ENCODE measurements around the gene FGF14. TPM values are rescaled to one million over a fixed set of nuclear protein-coding genes. Genes with fewer than 3 reads are reported as not detected.
A peak's percentile ranks its signal among the peaks of the same experiment; 100 is the strongest.

Gene FGF14
- total RNA-seq (2014; rRNA removed; shearing (Covaris generic)) = not detected in 2 replicates

DNA sequence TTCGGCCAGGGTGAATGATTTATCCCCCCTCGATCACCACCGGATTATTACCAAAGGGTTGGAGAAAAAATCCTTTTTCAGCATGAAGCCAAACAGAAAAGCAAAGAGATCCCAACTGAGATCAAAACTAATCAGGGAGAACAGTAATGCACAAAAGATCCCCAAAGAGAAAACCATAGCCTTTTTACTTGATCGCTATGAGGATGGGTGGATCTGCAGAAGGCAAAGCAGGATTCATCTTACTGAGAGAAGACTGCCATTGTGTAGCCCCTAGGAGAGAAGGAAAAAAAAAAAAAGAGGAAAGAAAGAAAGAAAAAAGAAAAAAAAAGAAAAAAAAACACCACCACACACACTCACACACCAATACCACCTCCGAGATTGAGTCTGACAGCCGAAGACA, at the start of gene FGF14:
FGF14 (minus strand) TSS at position 283 of the 400 bp plus-strand sequence.
- no peak for DNase-seq (ENCODE audit: low read depth)

DNA sequence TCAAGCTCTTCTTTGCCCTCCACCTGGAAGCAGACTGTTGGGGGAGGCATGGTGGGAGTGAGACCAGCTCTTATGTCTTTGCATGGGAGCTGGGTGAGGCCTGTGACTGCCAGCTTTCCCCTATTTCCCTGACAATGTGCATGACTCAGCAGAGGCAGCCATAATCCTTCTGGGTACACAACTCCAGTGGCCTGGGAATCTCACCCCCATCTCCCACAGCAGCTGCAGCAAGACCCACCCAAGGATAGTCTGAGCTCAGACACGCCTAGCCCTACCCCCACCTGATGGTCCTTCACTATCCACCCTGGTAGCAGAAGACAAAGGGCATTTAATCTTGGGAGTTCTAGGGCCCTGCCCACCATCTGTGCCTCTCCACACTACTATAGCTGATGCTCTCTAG, 41.4 kb upstream of the FGF14 start:
- DNase-seq (ENCODE audit: low read depth) = no peak

DNA sequence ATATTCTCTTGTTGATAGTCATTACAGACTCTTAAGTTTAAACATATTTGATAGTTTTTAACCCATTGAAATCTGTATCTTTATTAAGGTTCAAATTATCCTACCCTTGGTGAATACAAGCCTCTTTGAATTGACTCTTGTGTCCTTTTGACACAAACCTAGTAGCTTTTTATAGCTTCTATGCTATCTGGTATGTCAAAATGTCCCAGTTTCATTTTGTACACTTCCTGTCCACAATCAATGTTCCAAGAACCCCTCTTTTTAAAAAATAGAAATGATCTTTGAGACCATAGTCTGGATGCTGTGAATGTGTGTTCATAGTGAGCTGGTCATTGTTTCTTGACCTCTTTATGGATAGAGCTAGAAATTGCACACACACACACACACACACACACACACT, 39.2 kb upstream of the FGF14 start:
- DNase-seq (ENCODE audit: low read depth) = no peak

DNA sequence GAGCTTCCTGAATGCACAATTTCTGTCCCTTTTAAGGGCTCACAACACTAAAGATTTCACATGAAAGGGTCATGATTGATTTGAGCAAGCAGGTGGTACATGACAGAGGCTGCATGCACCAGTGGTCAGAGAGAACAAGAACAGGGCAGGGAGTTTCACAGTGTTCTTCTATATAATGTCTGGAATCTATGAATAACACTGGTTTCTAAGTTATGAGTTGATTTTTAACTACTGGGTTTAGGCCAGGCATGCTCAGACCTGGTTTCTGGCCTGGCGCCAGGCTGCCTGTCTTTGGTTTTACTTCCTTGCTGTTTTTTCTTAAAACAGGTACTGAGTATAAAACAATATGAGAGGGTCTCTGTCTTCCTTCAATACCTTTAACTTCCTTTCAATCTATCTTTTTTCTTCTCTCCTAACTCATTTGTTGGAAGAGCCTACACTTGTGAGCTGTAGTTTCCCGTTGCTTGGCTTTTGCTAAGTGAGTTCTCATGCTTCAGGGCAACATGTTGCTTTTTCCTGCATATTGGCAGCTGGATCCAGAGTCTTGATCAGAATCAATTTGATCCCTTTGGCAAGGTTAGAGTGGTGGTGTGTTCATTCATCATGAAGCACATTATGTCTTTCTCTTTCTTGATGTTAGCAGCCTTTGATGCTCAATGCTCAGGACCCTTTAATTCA, 38.5 kb upstream of the FGF14 start:
- no peak for DNase-seq (ENCODE audit: low read depth)

DNA sequence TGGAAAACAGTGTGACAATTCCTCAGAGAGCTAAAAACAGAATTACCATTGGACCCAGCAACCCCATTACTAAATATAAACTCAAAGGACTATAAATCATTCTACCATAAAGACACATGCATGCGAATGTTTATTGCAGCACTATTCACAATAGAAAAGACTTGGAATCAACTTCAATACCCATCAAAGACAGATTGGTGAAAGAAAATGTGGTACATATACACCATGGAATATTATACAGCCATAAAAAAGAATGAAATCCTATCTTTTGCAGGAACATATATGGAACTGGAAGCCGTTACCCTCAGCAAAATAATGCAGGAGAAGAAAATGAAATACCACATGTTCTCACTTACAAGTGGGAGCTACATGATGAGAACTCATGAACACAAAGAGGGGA, 20.8 kb upstream of the FGF14 start:
- DNase-seq (ENCODE audit: low read depth) = no peak

DNA sequence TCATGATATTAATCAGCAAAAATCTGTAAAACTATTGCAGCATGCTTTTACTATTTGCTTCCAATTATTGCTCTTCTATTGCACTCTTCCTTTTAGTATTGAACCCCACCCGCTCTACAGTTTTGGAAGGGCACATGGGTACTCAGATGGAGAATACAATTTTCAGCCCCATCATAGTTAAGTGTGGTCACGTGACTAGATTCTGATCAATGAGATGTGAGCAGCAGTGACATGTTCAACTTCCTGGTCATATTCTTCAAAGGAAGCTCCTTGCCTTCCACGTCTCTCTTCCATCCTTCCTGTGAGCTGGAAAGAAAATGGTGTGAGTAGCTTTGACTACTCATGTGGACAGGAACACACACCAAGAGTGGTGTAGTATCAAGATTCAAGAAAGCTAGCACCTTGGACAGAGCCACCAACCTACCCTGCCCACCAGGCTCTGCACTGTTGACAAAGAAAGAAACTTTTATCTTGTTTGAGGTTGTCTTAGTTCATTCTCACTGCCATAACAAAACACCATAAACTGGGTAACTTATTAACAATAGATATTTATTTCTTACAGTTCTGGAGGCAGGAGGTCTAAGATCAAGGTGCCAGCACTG, 3.8 kb upstream of the FGF14 start:
- no peak for DNase-seq (ENCODE audit: low read depth)

DNA sequence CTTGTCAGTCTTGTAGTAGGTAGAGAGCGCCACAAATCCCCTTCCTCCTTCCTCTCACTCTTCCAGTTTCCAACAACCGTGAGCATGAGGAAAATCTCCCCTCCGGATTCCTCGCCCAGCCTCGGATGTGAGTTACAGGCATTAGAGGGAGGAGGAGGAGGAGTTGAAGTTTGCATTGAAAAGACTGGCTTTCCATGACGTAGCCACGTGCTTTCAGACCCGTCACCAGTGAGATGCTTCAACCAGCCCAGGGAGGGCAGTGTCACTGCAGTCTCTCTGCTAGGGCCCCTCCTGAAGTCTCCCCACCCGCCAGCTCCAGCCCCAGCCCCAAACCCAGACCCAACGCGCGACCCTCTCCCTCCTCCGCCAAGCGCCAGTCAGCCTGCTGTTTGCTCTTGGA, 442 bp upstream of the FGF14 start:
- peak; percentile 6 for DNase-seq (ENCODE audit: low read depth)

DNA sequence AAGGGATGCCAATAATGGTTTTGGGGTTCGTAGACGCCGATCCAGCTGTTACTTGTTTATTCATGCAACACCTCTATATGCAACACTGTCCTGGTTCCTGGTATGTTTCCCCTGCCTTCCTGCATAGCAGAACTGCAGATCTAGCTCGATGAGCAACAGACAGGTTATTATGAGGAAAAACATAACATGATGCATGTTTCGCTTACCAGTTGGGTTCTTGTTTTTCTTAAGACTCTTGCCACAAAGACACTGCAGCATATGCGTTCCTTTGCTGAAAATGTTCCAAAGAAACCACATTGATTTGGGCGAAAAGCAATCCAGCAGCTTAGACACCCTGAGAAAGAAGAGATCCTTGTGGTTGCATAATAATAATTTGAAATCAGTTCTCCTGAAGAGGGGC, 583 bp downstream of the FGF14 start:
- DNase-seq (ENCODE audit: low read depth) = peak; percentile 3

DNA sequence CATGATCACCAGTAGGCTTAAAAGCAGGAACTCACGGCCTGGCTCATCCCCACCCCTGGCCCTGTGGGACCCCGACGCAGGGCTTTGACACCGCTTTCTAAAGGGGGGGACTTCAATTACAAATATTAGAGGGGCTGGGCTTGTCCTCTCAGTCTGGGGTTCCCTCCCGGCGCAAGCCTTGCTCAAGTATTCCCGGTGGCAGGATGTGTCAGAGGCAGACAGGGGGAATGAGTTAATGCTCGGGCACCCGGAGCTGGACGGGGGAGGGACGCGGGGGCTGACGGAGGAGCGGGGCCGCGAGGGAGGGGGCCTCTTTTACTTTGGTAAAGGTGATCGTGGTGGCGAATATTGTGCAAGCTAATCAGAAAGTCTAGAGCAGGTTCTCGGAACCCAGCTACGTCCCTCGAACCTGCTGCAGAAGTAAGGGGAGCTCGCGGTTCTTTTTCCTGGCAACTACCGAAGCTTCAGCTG, 1.1 kb downstream of the FGF14 start:
- no peak for DNase-seq (ENCODE audit: low read depth)

DNA sequence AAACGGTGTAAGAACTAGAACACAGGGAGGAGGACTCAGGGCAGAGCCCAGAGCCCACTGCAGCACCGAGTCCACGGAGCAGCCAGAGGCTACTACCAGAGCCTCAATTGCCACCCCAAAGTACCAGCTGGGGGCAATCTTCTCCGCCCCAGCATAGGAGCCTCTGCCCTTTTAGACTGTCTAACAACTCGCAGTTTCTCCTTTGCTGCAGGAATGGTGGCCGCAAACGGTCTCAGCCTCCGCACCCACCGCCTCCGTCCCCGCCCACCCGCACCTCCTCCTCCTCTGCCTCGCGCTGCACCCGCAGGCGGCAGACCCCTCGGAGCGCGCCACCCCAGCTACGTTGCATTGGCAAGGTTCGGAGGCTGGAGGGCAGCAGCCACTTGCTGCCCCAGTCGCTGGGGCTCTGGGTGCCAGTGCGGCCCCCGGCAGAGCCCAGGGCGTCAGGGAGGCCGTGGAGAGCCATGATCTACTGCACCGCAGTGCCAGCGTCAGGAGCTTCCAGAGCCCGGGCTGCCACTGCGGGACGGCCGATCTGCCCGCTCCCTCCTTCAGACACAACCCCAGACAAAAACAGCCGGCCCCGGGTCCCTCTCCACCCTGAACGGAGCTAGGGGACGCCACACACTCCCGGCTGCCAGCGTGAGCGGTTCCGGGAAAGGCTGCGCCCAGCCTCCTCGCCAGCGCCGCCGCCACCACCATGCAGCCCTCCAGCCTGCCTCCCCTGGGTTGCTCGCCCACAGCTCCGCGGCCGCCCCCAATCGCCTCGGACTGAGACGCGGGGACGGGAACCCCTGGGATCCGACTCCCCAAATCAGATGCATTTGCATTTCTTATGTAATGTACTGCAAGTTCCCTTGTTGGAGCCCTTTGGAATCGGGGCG, 1.8 kb downstream of the FGF14 start:
- DNase-seq (ENCODE audit: low read depth) = no peak

DNA sequence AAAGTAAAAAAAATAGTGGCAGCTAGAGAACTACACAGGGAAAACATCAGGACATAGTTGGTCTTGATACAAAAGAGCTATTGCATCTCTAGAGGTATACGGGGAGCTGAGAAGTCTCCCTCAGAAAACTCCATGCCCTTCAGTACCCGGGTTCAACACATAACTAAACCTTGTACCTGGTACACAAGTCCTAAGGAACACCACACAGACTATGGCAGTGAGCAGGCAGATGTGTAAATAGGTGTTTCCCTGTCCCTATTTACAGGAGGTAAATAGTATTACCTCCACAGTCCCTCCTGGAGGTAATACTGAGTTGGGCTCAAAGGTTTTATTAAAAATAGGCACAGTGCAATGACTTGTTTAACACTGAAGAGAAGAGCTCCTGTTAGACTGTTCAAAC, 5.9 kb downstream of the FGF14 start:
- no peak for DNase-seq (ENCODE audit: low read depth)

DNA sequence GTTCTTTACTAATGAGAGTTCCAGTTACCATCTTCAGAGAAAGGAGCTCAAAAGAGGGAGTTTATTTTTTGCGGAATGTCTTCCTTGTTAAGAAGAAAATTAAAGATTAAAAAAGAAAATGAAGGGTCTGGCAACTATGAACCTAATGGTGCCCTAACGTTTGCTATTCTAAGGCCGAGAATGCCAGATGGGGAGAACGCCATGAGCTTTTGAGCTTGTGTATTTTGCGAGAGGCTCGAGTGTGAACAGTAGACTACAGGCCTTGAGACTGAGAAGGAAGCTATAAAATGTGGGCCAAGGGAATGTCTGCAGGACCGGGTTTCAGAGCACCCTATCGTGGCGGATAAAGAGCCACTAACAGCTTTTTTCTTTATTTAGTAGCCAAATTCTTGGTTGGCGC, 6.7 kb downstream of the FGF14 start:
- DNase-seq (ENCODE audit: low read depth) = no peak

DNA sequence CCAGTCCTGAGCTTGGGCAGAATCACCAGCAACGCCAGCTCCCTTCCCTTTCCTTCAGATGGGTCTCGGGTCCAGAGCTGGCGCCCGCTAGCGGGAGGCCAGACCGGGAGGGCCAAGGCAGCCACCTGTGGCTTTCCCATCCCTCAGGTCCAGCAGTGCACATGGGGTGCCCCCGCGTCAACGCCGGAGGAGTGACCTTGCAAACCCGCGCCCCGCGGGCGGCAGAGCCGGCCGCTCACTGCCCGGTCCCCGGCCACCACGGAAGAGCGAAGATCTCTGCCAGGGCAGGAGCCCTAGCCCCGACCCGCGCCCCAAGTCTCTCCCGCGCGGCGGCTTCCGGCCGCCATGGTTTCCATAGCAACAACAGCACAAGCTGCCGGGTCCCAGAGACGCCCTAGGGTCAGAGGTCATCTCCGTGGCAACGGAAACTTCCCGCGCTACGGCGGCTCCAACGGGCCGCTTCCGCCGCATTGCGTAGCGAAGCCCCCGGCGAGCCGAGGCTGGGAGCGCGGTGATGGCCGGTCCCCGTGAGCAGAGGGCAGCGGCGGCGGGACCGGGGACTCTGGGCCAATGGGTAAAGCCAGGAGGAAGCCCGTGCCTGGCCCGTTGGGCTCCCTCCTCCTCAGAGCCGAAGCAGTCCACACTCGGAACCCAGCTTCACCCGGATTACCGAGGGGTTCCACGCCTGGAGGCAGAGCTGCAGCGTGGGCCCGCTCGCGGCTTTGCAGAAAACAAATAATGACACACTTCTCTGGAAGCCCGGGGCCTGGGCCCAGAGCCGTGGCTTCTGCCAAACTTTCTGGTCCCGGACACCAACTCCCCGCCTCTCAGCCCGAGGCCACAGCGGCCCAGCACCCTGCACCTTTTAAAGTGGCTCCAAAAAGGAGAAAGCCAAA, 7.4 kb downstream of the FGF14 start:
- peak; percentile 74 for DNase-seq (ENCODE audit: low read depth)

DNA sequence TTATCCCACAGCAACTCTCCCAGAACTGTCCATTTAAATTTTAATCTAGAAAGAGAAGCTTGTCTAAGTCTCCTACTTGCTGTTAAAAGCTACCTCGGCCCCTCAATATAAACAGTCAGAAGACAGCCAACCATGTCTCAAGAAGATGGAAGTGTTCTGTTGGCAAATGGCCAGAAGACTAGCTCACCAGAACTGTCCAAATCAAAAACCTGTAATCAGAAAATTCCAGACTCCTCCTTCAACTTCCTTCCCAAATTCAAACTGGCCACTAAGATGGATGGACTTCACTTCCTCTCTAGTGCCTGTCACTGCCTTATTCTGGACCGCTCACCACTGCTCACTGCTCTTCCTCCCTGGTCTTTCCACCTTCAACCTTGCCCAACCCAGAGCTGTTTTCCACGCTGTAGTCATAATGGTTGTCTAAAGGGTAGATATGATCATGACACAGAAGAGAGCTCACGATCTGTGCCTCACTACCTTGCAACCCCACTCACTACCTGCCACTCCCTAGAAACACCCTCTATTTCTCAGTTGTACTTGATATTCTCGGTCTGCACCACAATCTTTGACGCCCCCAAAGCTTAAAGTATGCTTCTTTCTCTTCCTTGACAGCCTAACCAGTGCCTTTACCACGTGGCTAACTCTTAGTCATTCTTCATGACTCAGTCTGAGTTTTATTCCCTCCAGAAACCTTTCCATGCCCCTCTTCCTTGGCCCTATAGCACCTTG, 9.2 kb downstream of the FGF14 start:
- DNase-seq (ENCODE audit: low read depth) = peak; percentile 10

DNA sequence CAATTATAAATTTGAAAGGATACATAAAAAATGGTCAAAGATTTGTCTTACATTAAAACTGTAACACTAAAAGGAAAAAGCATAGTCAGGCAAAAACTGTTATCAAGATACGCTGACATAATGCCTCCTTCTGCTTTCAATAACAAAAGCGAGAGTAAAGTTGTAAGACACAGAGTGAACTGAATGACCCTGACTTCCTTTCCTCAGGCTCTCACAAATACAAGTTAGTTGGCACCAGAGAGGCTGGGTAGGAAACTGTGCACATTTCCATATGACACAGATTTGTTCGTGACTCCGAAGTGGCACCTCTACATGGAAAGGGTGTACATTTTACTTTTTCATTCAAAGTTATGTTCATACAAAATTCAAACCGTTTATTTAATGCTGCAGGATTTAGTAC, 15.4 kb downstream of the FGF14 start:
- DNase-seq (ENCODE audit: low read depth) = no peak

DNA sequence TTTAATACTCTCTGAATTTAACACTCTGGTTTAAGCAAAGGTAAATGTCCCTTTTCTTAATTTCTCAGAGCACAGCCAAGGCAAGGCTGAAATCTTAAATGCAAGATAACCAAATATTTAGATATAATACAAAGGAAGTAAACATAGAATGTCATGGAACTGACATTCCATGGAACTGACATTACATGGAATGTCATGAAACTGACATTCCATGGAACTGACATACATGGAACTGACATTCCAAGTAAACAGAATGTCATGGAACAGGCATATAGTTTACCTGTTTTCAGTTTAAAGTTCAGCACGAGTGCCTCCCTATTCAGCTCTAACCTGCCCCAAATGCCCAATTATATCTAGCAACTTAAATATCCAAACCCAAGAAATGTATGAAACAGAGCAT, 21.8 kb downstream of the FGF14 start:
- no peak for DNase-seq (ENCODE audit: low read depth)

DNA sequence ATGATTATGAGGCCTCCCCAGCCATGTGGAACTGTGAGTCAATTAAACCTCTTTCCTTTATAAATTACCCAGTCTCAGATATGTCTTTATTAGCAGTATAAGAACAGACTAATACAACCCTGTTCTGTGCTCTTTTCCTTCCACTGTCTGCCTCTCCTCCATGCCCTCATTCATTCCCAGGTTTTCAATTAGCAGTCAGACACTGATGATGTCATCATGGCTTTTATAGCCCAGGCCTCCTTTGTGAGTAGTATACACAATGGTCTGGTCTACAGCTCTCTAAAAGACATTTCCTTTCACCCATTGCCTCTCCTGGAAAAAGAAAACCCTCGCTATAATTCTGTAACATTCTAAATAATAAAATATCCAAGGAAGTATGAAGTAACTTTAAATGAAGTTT, 25.5 kb downstream of the FGF14 start:
- no peak for DNase-seq (ENCODE audit: low read depth)

DNA sequence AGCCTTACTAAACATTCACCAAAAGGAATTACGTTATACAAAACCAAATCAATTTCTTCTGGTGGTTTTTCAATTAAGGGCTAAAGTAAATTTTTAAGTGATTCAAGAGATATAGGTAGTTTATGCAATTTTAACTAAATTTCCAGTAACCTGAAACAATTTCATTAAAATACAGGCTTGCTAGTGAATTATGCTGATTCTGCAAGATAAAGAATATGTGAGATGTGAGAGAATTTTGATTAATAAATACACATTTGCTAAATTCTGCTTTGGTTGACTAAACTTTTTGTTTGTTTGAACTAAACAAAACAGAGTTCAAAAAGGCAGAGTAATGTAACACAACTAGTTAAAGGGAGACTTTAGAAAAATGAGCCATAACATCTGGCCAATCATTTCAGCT, 27.1 kb downstream of the FGF14 start:
- no peak for DNase-seq (ENCODE audit: low read depth)

DNA sequence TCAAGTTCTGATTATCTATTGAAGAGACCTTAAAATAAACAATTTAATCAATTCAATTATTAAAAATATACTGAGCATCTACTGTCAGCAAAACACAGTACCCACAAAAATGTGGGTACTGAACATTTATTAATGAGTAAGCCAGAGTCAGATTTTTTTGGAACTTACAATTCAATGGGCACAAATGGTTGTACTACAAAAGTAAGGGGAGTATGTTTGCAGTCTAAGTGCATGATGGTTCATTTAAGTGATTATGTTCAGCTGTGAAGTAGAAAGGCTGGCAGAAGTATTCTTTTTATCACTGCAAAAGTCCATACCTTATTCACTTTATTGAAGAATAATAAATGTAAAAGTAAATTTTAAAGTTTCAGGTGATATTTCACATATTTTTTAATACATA, 27.6 kb downstream of the FGF14 start:
- DNase-seq (ENCODE audit: low read depth) = no peak

DNA sequence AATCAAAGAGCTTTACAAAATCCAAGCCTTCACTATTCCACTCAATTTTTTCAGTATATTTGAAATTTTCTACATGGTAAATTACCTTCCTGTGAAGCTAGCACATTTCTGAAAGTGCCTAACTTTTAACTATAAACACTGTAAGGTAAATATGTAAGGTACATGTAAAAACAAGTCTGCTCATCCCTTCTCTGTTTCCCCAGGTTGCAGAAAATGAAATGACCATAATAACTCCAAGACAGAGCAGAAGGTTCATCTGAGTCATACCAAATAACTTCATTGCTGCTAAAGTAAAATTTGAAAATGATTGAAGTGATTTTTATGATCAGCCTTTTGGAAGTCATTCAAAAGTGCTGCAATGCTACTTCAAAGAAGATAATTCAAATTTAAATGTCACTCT, 28.6 kb downstream of the FGF14 start:
- no peak for DNase-seq (ENCODE audit: low read depth)

DNA sequence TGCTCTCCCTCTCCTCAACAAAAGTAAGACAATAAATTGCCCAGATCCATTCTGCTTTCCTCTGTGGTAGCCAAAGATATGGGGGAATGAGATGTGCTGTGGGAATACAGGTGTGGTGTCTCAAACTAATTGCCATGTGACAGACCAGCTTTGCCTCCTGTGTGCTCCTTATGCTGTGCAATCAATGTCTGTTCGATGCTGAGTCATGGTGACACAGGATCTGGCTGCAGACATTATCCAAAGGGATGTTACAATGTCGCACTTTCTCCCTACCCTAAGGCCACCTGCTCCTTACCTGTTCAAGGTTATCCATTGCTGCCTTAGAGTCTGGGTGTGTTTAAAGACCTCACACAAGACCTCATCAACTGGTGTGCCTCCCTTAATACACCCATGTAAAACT, 32.5 kb downstream of the FGF14 start:
- no peak for DNase-seq (ENCODE audit: low read depth)

All from M059J (cell line).